Neural crest cell (in vitro differentiated cells): ENCODE data around the gene DNAH7. TPM values are rescaled to one million over a fixed set of nuclear protein-coding genes. Genes with fewer than 3 reads are reported as not detected.
"Not testable (repeated sequence)": the region's sequence is repeated elsewhere in the genome, so short reads cannot be mapped to it uniquely, and the experiment has no call there.

Experiments
- DNase-seq: peaks from one replicate; pipeline ENCODE4 v3.0.0; 2021; ENCODE audit warnings: low read depth, mixed read lengths, low spot score
- H3K27ac Mint-ChIP-seq: one replicate; pipeline ENCODE4 v1.8.0; 2021; ENCODE audit warnings: mild to moderate bottlenecking, mixed read lengths; ENCODE audit not compliant: unreplicated experiment
- H3K27me3 Mint-ChIP-seq: 2 replicates; pipeline ENCODE4 v1.8.0; 2021; ENCODE audit warnings: low read depth, mild to moderate bottlenecking, mixed read lengths
- H3K36me3 Mint-ChIP-seq: 2 replicates; pipeline ENCODE4 v1.8.0; 2021; ENCODE audit warnings: low read depth, mild to moderate bottlenecking, mixed read lengths
- H3K4me1 Mint-ChIP-seq: 2 replicates; pipeline ENCODE4 v1.8.0; 2021; ENCODE audit warnings: mixed read lengths
- H3K4me3 Mint-ChIP-seq: one replicate; pipeline ENCODE4 v1.8.0; 2021; ENCODE audit warnings: mild to moderate bottlenecking, mixed read lengths
- H3K9me3 Mint-ChIP-seq: 2 replicates; pipeline ENCODE4 v1.8.0; 2021; ENCODE audit warnings: mixed read lengths
- CTCF ChIP-seq: fragments of 200-600 bp; sonication (generic); conservative IDR thresholded peaks from 2 replicates; pipeline ENCODE4 v1.5.0; 2021; ENCODE audit warnings: antibody characterized with exemption, mild to moderate bottlenecking
- total RNA-seq: library from RNA; stranded (reverse); gene quantifications from 2 replicates; pipeline ENCODE4 v1.2.1, GENCODE V29; 2021

The DNAH7 gene
- total RNA-seq, 1 donor from 2014 or later: 1.5 TPM

- Mint-ChIP-seq H3K4me1 (no peaks in the 10 kb centered on the region), H3K27ac (no peak overlapping the region), H3K27me3 (no peaks in the 10 kb centered on the region), H3K4me3 (no peak overlapping the region), H3K9me3 (peaks cover 8% of the 10 kb centered on the region), H3K36me3 (peaks cover 9% of the 10 kb centered on the region)
- no peak for TF ChIP-seq CTCF
- no peak for DNase-seq
Observed at GRCh38 chr2:195934484-195934883, 134.2 kb downstream of the DNAH7 start.

GRCh38 chr2:195929531-195929930, 139.1 kb downstream of the DNAH7 start:
- no peaks in the 10 kb centered on the region for H3K27me3 Mint-ChIP-seq

GRCh38 chr2:195925120-195925519, 143.5 kb downstream of the DNAH7 start:
- H3K27ac Mint-ChIP-seq: no peak overlapping the region
- no peaks in the 10 kb centered on the region for H3K27me3 Mint-ChIP-seq
- H3K36me3 Mint-ChIP-seq: peaks cover 2% of the 10 kb centered on the region
- DNase-seq: no peak
- TF ChIP-seq CTCF: no peak
- H3K9me3 Mint-ChIP-seq: peaks cover 4% of the 10 kb centered on the region
- no peaks in the 10 kb centered on the region for H3K4me1 Mint-ChIP-seq
- H3K4me3 Mint-ChIP-seq: no peak overlapping the region

More at GRCh38 chr2:195929531-195929930, 139.1 kb downstream of the DNAH7 start:
- TF ChIP-seq CTCF: no peak
- Mint-ChIP-seq H3K27ac (no peak overlapping the region), H3K4me3 (no peak overlapping the region), H3K36me3 (peaks cover 8% of the 10 kb centered on the region), H3K9me3 (peaks cover 8% of the 10 kb centered on the region), H3K4me1 (no peaks in the 10 kb centered on the region)
- DNase-seq: no peak

DNA sequence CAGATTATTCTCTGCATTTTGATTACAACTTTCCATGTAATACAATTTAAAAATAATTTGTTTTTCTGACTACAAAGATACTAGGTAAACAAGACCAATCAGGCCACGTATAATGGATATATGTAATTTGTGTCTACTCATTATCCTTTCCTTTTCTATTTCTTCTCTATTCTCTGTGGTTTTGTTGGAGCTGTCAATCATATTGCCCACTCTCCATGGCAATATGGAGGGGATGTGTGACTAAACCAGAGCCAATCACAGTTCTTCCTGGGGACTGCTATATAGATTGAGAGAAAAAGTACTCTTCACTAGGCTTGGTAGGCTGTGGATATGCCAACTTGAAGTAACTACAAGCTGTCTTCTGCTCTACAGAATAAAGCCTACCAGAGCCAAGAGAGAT, 144.7 kb downstream of the DNAH7 start:
- H3K9me3 Mint-ChIP-seq: peaks cover 10% of the 10 kb centered on the region
- H3K4me1 Mint-ChIP-seq: no peaks in the 10 kb centered on the region
- TF ChIP-seq CTCF: no peak
- DNase-seq: no peak
- H3K27me3 Mint-ChIP-seq: no peaks in the 10 kb centered on the region
- H3K36me3 Mint-ChIP-seq: peaks cover 3% of the 10 kb centered on the region
- no peak overlapping the region for H3K4me3 Mint-ChIP-seq
- no peak overlapping the region for H3K27ac Mint-ChIP-seq

- not testable (repeated sequence) for H3K27me3 Mint-ChIP-seq, DNase-seq
Observed at GRCh38 chr2:195917021-195917600, 151.5 kb downstream of the DNAH7 start.

DNA sequence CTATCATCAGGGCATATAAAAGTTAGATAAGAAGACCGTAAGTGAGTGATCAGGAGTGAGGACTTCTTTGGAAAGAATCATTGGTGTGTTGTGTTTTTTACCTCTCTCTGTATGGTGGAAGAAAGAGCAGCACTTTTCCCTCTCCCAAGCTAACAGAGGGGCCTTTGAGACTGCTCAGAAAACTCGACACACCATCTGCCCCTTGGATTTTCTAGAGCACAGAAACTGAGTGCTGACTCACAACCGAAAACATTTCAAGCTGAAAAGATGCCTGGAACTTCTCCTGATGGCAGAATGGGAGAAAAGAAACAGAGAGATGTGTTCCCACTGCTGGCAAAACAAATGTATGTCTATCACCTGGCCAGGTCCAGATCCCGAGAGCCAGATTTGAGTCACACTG, 156.6 kb downstream of the DNAH7 start:
- Mint-ChIP-seq H3K4me1 (no peaks in the 10 kb centered on the region), H3K36me3 (no peaks in the 10 kb centered on the region), H3K4me3 (no peak overlapping the region), H3K9me3 (no peaks in the 10 kb centered on the region), H3K27me3 (no peaks in the 10 kb centered on the region), H3K27ac (no peak overlapping the region)
- DNase-seq: no peak
- TF ChIP-seq CTCF: no peak

More at GRCh38 chr2:195917021-195917600, 151.5 kb downstream of the DNAH7 start:
- H3K9me3 Mint-ChIP-seq: peaks cover 13% of the 10 kb centered on the region
- H3K36me3 Mint-ChIP-seq, H3K4me3 Mint-ChIP-seq, H3K27ac Mint-ChIP-seq, H3K4me1 Mint-ChIP-seq: not testable (repeated sequence)
